GM18858 (cell line): ENCODE measurements around the gene CDC73.
"Not testable (repeated sequence)": the region's sequence is repeated elsewhere in the genome, so short reads cannot be mapped to it uniquely, and the experiment has no call there.

Source experiments
- ATAC-seq: cut with Tn5 transposase; IDR thresholded peaks from one replicate; pipeline ENCODE4 v1.9.1; 2021; ENCODE audit not compliant: unreplicated experiment

CDC73 gene

GRCh38 chr1:193179094-193179493, 57.3 kb downstream of the CDC73 start:
- no peak for ATAC-seq

GRCh38 chr1:193181536-193181935, 59.7 kb downstream of the CDC73 start:
- no peak for ATAC-seq

- ATAC-seq = no peak
Observed at GRCh38 chr1:193181985-193182384, 60.2 kb downstream of the CDC73 start.

- peak; percentile 56 for ATAC-seq
Observed at GRCh38 chr1:193183019-193183627, 61.3 kb downstream of the CDC73 start.

- ATAC-seq = no peak
Observed at GRCh38 chr1:193184776-193185175, 62.9 kb downstream of the CDC73 start.

GRCh38 chr1:193185211-193185610, 63.4 kb downstream of the CDC73 start:
- no peak for ATAC-seq

GRCh38 chr1:193185901-193186731, 64.3 kb downstream of the CDC73 start, which contains the start of gene B3GALT2:
Gene B3GALT2, minus strand, starts transcription at chr1:193186613. Its CDS starts 5,051 bp downstream, at chr1:193181562.
- no peak for ATAC-seq

- no peak for ATAC-seq
Observed at GRCh38 chr1:193187114-193187513, 65.3 kb downstream of the CDC73 start.

- ATAC-seq = not testable (repeated sequence)
Observed at GRCh38 chr1:193188915-193189314, 67.1 kb downstream of the CDC73 start.

- ATAC-seq = no peak
Observed at GRCh38 chr1:193189442-193190095, 67.7 kb downstream of the CDC73 start.

- ATAC-seq = no peak
Observed at GRCh38 chr1:193190096-193190744, 68.4 kb downstream of the CDC73 start.

GRCh38 chr1:193192586-193192985, 70.8 kb downstream of the CDC73 start:
- ATAC-seq = no peak

GRCh38 chr1:193199940-193200339, 78.1 kb downstream of the CDC73 start:
- ATAC-seq = no peak

- no peak for ATAC-seq
Observed at GRCh38 chr1:193201021-193201420, 79.2 kb downstream of the CDC73 start.

- no peak for ATAC-seq
Observed at GRCh38 chr1:193210996-193211395, 89.2 kb downstream of the CDC73 start.

- peak; percentile 79 for ATAC-seq
Observed at GRCh38 chr1:193211539-193211938, 89.7 kb downstream of the CDC73 start.

GRCh38 chr1:193212637-193213036, 90.8 kb downstream of the CDC73 start:
- no peak for ATAC-seq

GRCh38 chr1:193213998-193214397, 92.2 kb downstream of the CDC73 start:
- no peak for ATAC-seq

- ATAC-seq = no peak
Observed at GRCh38 chr1:193216920-193217319, 95.1 kb downstream of the CDC73 start.

GRCh38 chr1:193219391-193219790, 97.6 kb downstream of the CDC73 start:
- ATAC-seq = no peak

- ATAC-seq = no peak
Observed at GRCh38 chr1:193221651-193222050, 99.8 kb downstream of the CDC73 start.
